HEK293 (cell line): Measurements from ENCODE around the gene CAMK2D.

Source experiments
- CTCF ChIA-PET: fragments of 350-600 bp; formaldehyde crosslinking; extraction: SDS; loops from one replicate; lab custom pipeline; 2021; ENCODE audit warnings: antibody characterized with exemption; lab: Yijun Ruan, JAX
- POLR2A ChIA-PET: fragments of 300-600 bp; formaldehyde crosslinking; extraction: SDS; loops from one replicate; lab custom pipeline; 2020; ENCODE audit warnings: antibody characterized with exemption, inconsistent platforms; lab: Yijun Ruan, JAX
- H3K27ac ChIP-seq: fragments of 200-500 bp; sonication (Bioruptor generic); 2 replicates; pipeline ENCODE4 v1.5.1; 2014; ENCODE audit warnings: low read depth, low read length, control low read depth, inconsistent platforms; ENCODE audit errors: extremely low read depth
- H3K36me3 ChIP-seq, 2 experiments: fragments of 200-500 bp in 1 of 2; sonication (Bioruptor generic) in 1 of 2; 1 replicate in 1 of 2; 2 replicates in 1 of 2; pipeline ENCODE4 v1.5.1; 2014 to 2017; ENCODE audit warnings: inconsistent platforms in 2 of 2, low read length in 2 of 2; ENCODE audit not compliant: control insufficient read depth in 2 of 2, insufficient read depth in 1 of 2
- H3K4me1 ChIP-seq: fragments of 200-500 bp; sonication (Bioruptor generic); 2 replicates; pipeline ENCODE4 v1.5.1; 2014; ENCODE audit warnings: mild to moderate bottlenecking, low read length, inconsistent platforms; ENCODE audit not compliant: control insufficient read depth, insufficient read depth
- H3K4me3 ChIP-seq: 2 replicates; pipeline ENCODE4 v1.5.1; 2011; ENCODE audit warnings: low read depth, mild to moderate bottlenecking, control low read depth, low read length, moderate library complexity
- H3K9me3 ChIP-seq: fragments of 200-500 bp; sonication (Bioruptor generic); 2 replicates; pipeline ENCODE4 v1.5.1; 2014; ENCODE audit warnings: low read depth, low read length, inconsistent platforms; ENCODE audit not compliant: control insufficient read depth, insufficient read depth
- EGR2 ChIP-seq: fragments of 450-650 bp; formaldehyde crosslinking; IDR thresholded peaks from 2 replicates; pipeline ENCODE4 v1.5.1; 2016; ENCODE audit warnings: low read depth, missing biosample characterization, missing genetic modification characterization
- GFI1B ChIP-seq: fragments of 450-650 bp; formaldehyde crosslinking; IDR thresholded peaks from 2 replicates; pipeline ENCODE4 v1.5.1; 2016; ENCODE audit warnings: missing biosample characterization, missing genetic modification characterization
- MYNN ChIP-seq: fragments of 450-650 bp; formaldehyde crosslinking; IDR thresholded peaks from 2 replicates; pipeline ENCODE4 v1.5.1; 2016; ENCODE audit warnings: missing biosample characterization, missing genetic modification characterization, borderline replicate concordance
- MZF1 ChIP-seq: fragments of 450-650 bp; formaldehyde crosslinking; IDR thresholded peaks from 2 replicates; pipeline ENCODE4 v1.5.1; 2017; ENCODE audit warnings: missing biosample characterization, missing genetic modification characterization, borderline replicate concordance
- SALL2 ChIP-seq: fragments of 450-650 bp; formaldehyde crosslinking; IDR thresholded peaks from 2 replicates; pipeline ENCODE4 v1.5.0; 2017; ENCODE audit warnings: missing biosample characterization, mild to moderate bottlenecking, missing genetic modification characterization, borderline replicate concordance
- SETDB1 ChIP-seq: IDR thresholded peaks from one replicate; pipeline ENCODE4 v1.6.1; 2017; ENCODE audit warnings: mild to moderate bottlenecking, low read length, moderate library complexity, mixed read lengths; ENCODE audit not compliant: insufficient read length
- ZNF148 ChIP-seq: fragments of 450-650 bp; formaldehyde crosslinking; IDR thresholded peaks from 2 replicates; pipeline ENCODE4 v1.5.0; 2017; ENCODE audit warnings: missing biosample characterization, missing genetic modification characterization, borderline replicate concordance
- ZNF2 ChIP-seq: fragments of 450-650 bp; formaldehyde crosslinking; IDR thresholded peaks from 2 replicates; pipeline ENCODE4 v1.5.1; 2016; ENCODE audit warnings: missing biosample characterization, missing genetic modification characterization
- ZNF221 ChIP-seq: fragments of 450-650 bp; formaldehyde crosslinking; IDR thresholded peaks from 2 replicates; pipeline ENCODE4 v1.5.1; 2017; ENCODE audit warnings: missing biosample characterization, missing genetic modification characterization, borderline replicate concordance
- ZNF324 ChIP-seq: fragments of 450-650 bp; formaldehyde crosslinking; IDR thresholded peaks from 2 replicates; pipeline ENCODE4 v1.5.1; 2016; ENCODE audit warnings: missing biosample characterization, missing genetic modification characterization
- ZNF341 ChIP-seq: fragments of 450-650 bp; formaldehyde crosslinking; IDR thresholded peaks from 2 replicates; pipeline ENCODE4; 2016; ENCODE audit warnings: low read depth, missing biosample characterization, missing genetic modification characterization
- ZNF354C ChIP-seq: fragments of 450-650 bp; formaldehyde crosslinking; IDR thresholded peaks from 2 replicates; pipeline ENCODE4 v1.5.1; 2016; ENCODE audit warnings: missing biosample characterization, missing genetic modification characterization, low read depth, borderline replicate concordance
- ZNF366 ChIP-seq: fragments of 450-650 bp; formaldehyde crosslinking; conservative IDR thresholded peaks from 2 replicates; pipeline ENCODE4 v1.5.1; 2016; ENCODE audit warnings: missing biosample characterization, missing genetic modification characterization
- ZNF449 ChIP-seq: fragments of 450-650 bp; formaldehyde crosslinking; IDR thresholded peaks from 2 replicates; pipeline ENCODE4 v1.5.1; 2017; ENCODE audit warnings: missing biosample characterization, mild to moderate bottlenecking, missing genetic modification characterization, moderate library complexity
- ZNF596 ChIP-seq: fragments of 450-650 bp; IDR thresholded peaks from 2 replicates; pipeline ENCODE4 v1.5.0; 2018; ENCODE audit warnings: missing biosample characterization, mild to moderate bottlenecking, missing genetic modification characterization, moderate library complexity
- ZNF670 ChIP-seq: fragments of 450-650 bp; formaldehyde crosslinking; IDR thresholded peaks from 2 replicates; pipeline ENCODE4 v1.5.1; 2016; ENCODE audit warnings: missing biosample characterization, missing genetic modification characterization, low read depth
- ZNF792 ChIP-seq: fragments of 450-650 bp; formaldehyde crosslinking; IDR thresholded peaks from 2 replicates; pipeline ENCODE4 v1.5.1; 2016; ENCODE audit warnings: missing biosample characterization, missing genetic modification characterization
- ZSCAN30 ChIP-seq: fragments of 450-650 bp; IDR thresholded peaks from 2 replicates; pipeline ENCODE4 v1.5.1; 2018; ENCODE audit warnings: missing biosample characterization, mild to moderate bottlenecking, missing genetic modification characterization, moderate library complexity
- TF ChIP-seq, protein P1 (sequence below): fragments of 450-650 bp; formaldehyde crosslinking; IDR thresholded peaks from 2 replicates; pipeline ENCODE4; 2016; ENCODE audit warnings: missing biosample characterization, missing genetic modification characterization
- TF ChIP-seq, protein P2 (sequence below): fragments of 450-650 bp; formaldehyde crosslinking; IDR thresholded peaks from 2 replicates; pipeline ENCODE4 v1.5.1; 2016; ENCODE audit warnings: missing biosample characterization, missing genetic modification characterization
- TF ChIP-seq, protein P3 (sequence below): fragments of 450-650 bp; formaldehyde crosslinking; optimal IDR thresholded peaks from 2 replicates; pipeline ENCODE3; 2016; ENCODE audit warnings: missing biosample characterization, mild to moderate bottlenecking, missing genetic modification characterization
- TF ChIP-seq, protein P4 (sequence below): fragments of 450-650 bp; formaldehyde crosslinking; IDR thresholded peaks from 2 replicates; pipeline ENCODE4 v1.5.1; 2016; ENCODE audit warnings: missing biosample characterization, missing genetic modification characterization

CAMK2D gene

DNA sequence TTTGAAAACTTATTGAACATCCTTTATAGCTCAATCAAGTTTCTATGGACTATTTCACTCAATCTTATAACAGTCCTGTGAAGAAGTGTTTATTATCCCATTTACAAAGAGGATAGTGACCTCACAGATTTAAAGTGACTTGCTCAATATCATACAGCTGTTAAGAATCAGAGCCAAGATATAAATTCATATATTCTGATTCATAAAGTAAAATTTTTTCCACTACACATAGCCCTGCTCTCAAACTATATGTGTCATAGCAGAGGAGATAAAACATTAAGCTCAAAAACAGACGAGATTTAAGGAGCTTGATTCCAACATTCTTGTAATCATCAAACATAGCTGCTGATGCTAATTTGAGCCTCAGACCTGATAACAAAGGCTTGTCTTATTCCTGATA is 226.8 kb downstream of the CAMK2D start:
- TF ChIP-seq ZNF221 (tag by site-specific recombination): no peak
- no peak for TF ChIP-seq ZNF148 (tag by site-specific recombination)
- TF ChIP-seq, protein P1, sequence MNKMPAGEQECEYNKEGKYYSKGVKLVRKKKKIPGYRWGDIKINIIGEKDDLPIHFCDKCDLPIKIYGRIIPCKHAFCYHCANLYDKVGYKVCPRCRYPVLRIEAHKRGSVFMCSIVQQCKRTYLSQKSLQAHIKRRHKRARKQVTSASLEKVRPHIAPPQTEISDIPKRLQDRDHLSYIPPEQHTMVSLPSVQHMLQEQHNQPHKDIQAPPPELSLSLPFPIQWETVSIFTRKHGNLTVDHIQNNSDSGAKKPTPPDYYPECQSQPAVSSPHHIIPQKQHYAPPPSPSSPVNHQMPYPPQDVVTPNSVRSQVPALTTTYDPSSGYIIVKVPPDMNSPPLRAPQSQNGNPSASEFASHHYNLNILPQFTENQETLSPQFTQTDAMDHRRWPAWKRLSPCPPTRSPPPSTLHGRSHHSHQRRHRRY (tag by site-specific recombination): no peak
- TF ChIP-seq ZNF2: no peak
- TF ChIP-seq ZNF354C (tag by site-specific recombination): no peak
- no peak overlapping the region for H3K27ac ChIP-seq
- ChIA-PET POLR2A (no interaction called here), CTCF (interaction anchor here (0.6 kb wide), 2 partner anchors 240 to 378 kb away, joined by 3 read pairs; no protein-coding TSS in a partner anchor)
- H3K36me3 ChIP-seq: no peaks in the 10 kb centered on the region
- H3K4me3 ChIP-seq: no peak overlapping the region
- H3K9me3 ChIP-seq: no peaks in the 10 kb centered on the region
- H3K4me1 ChIP-seq: no peaks in the 10 kb centered on the region

GRCh38 chr4:113531572-113531971 is 230.0 kb downstream of the CAMK2D start:
- no peak overlapping the region for H3K27ac ChIP-seq
- CTCF ChIA-PET: no interaction called here

More at GRCh38 chr4:113531572-113531971, 230.0 kb downstream of the CAMK2D start:
- TF ChIP-seq, protein P2, sequence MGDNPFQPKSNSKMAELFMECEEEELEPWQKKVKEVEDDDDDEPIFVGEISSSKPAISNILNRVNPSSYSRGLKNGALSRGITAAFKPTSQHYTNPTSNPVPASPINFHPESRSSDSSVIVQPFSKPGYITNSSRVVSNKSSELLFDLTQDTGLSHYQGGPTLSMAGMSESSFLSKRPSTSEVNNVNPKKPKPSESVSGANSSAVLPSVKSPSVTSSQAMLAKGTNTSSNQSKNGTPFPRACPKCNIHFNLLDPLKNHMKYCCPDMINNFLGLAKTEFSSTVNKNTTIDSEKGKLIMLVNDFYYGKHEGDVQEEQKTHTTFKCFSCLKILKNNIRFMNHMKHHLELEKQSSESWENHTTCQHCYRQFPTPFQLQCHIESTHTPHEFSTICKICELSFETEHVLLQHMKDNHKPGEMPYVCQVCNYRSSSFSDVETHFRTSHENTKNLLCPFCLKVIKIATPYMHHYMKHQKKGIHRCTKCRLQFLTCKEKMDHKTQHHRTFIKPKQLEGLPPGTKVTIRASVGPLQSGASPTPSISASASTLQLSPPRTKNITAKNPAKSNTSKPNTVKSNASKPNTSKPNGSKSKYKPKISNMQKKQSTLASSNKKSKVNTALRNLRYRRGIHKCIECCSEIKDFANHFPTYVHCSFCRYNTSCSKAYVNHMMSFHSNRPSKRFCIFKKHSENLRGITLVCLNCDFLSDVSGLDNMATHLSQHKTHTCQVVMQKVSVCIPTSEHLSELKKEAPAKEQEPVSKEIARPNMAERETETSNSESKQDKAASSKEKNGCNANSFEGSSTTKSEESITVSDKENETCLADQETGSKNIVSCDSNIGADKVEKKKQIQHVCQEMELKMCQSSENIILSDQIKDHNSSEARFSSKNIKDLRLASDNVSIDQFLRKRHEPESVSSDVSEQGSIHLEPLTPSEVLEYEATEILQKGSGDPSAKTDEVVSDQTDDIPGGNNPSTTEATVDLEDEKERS: no peak
- TF ChIP-seq ZNF792 (tag by site-specific recombination) (no peak), SALL2 (no peak), ZNF324 (tag by site-specific recombination) (no peak), SETDB1 (no peak), GFI1B (tag by site-specific recombination) (no peak), ZNF341 (tag by site-specific recombination) (no peak), MYNN (tag by site-specific recombination) (no peak), MZF1 (no peak), ZNF670 (no peak), ZNF449 (no peak), EGR2 (tag by site-specific recombination) (no peak), ZSCAN30 (tag by site-specific recombination) (no peak), ZNF366 (tag by site-specific recombination) (no peak), ZNF596 (tag by site-specific recombination) (no peak)
- TF ChIP-seq, protein P3, sequence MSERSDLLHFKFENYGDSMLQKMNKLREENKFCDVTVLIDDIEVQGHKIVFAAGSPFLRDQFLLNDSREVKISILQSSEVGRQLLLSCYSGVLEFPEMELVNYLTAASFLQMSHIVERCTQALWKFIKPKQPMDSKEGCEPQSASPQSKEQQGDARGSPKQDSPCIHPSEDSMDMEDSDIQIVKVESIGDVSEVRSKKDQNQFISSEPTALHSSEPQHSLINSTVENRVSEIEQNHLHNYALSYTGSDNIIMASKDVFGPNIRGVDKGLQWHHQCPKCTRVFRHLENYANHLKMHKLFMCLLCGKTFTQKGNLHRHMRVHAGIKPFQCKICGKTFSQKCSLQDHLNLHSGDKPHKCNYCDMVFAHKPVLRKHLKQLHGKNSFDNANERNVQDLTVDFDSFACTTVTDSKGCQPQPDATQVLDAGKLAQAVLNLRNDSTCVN: no peak
- TF ChIP-seq, protein P4, sequence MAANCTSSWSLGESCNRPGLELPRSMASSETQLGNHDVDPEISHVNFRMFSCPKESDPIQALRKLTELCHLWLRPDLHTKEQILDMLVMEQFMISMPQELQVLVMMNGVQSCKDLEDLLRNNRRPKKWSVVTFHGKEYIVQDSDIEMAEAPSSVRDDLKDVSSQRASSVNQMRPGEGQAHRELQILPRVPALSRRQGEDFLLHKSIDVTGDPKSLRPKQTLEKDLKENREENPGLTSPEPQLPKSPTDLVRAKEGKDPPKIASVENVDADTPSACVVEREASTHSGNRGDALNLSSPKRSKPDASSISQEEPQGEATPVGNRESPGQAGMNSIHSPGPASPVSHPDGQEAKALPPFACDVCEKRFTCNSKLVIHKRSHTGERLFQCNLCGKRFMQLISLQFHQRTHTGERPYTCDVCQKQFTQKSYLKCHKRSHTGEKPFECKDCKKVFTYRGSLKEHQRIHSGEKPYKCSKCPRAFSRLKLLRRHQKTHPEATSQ (tag by site-specific recombination): no peak
- no peaks in the 10 kb centered on the region for H3K36me3 ChIP-seq
- no peaks in the 10 kb centered on the region for H3K4me1 ChIP-seq
- H3K9me3 ChIP-seq: no peaks in the 10 kb centered on the region
- POLR2A ChIA-PET: no interaction called here
- no peak overlapping the region for H3K4me3 ChIP-seq
